ENCODE results near the gene CARD8.

DNA sequence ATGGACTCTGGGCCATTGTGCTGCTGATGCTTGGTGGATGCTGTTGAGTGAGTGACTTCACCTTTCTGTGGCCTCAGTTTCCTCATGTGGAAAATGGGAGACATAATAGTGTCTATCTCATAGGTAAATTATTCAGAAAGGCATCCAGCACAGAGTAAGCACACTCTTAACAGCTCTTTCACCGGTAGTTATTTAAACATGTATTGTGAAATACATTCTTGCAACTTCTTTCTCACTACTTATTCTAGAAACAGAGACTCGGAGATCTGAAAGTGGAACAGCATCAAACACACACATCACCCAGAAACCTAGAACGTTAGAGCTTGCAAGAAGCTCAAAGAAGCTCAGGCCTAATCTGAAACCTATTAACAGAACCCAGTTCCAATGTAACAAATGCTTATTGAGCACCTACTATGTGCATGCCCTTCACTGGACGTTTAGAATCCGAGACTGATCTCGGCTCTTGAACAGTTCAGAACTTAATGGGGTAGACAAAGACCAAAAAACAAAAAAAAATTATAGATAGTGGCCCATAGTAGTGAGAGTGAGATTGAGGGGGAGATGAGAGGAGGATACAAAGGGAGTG, 81.2 kb downstream of the CARD8 start:
- TF ChIP-seq CTCF (IDR thresholded peaks at IDR 0.05) (no peak), MAX (CRISPR knock-in tag; IDR thresholded peaks at IDR 0.05) (no peak), SP1 (CRISPR knock-in tag; conservative IDR thresholded peaks at IDR 0.05) (no peak), ZNF512 (CRISPR knock-in tag; IDR thresholded peaks at IDR 0.05; ENCODE audit: borderline replicate concordance) (no peak), ATF3 (CRISPR knock-in tag; conservative IDR thresholded peaks at IDR 0.05) (no peak), TCF7 (CRISPR knock-in tag; IDR thresholded peaks at IDR 0.05; ENCODE audit: low read depth) (no peak), ZSCAN18 (CRISPR knock-in tag; IDR thresholded peaks at IDR 0.05) (no peak), NR1H2 (CRISPR knock-in tag; IDR thresholded peaks at IDR 0.05) (no peak), ZNF263 (CRISPR knock-in tag; IDR thresholded peaks at IDR 0.05; ENCODE audit: low read depth) (no peak)
- TF ChIP-seq, protein P1, sequence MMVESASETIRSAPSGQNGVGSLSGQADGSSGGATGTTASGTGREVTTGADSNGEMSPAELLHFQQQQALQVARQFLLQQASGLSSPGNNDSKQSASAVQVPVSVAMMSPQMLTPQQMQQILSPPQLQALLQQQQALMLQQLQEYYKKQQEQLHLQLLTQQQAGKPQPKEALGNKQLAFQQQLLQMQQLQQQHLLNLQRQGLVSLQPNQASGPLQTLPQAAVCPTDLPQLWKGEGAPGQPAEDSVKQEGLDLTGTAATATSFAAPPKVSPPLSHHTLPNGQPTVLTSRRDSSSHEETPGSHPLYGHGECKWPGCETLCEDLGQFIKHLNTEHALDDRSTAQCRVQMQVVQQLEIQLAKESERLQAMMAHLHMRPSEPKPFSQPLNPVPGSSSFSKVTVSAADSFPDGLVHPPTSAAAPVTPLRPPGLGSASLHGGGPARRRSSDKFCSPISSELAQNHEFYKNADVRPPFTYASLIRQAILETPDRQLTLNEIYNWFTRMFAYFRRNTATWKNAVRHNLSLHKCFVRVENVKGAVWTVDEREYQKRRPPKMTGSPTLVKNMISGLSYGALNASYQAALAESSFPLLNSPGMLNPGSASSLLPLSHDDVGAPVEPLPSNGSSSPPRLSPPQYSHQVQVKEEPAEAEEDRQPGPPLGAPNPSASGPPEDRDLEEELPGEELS (CRISPR knock-in tag; IDR thresholded peaks at IDR 0.05) = no peak
